IPS-18c (cell line): ENCODE data around the gene LRP3.
"Not testable (repeated sequence)": the region's sequence is repeated elsewhere in the genome, so short reads cannot be mapped to it uniquely, and the experiment has no call there.

Experiments used
- H3K4me3 ChIP-seq: 2 replicates; pipeline ENCODE4 v1.7.0; 2013; ENCODE audit warnings: low read depth, mild to moderate bottlenecking, low read length, moderate library complexity; ENCODE audit not compliant: insufficient read depth
- H3K9me3 ChIP-seq: one replicate; pipeline ENCODE4 v1.6.1; 2013; ENCODE audit warnings: mild to moderate bottlenecking, low read length, moderate library complexity; ENCODE audit not compliant: control insufficient read depth, insufficient read depth

The LRP3 gene

DNA sequence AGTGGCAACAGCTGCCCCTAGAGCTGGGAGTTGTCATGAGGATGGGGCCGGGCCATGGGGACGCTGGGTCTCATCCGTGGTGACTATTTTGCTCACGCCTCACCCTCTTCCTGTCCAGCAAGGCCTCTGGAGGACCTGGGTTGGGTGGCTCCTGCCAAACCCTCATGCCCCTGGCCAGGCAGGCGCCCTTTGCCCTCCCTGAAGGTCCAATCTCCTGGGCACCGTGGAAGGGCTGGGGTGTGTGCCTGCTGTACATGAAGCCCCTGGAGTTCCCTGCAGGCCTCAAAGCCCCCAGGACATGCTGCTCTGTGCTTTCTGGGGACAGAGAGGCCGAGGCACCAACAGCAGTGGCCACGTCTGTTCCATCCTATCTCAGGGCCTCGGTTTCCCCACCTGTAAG is 13.8 kb downstream of the LRP3 start:
- no peaks in the 10 kb centered on the region for H3K9me3 ChIP-seq
- H3K4me3 ChIP-seq: no peak overlapping the region

DNA sequence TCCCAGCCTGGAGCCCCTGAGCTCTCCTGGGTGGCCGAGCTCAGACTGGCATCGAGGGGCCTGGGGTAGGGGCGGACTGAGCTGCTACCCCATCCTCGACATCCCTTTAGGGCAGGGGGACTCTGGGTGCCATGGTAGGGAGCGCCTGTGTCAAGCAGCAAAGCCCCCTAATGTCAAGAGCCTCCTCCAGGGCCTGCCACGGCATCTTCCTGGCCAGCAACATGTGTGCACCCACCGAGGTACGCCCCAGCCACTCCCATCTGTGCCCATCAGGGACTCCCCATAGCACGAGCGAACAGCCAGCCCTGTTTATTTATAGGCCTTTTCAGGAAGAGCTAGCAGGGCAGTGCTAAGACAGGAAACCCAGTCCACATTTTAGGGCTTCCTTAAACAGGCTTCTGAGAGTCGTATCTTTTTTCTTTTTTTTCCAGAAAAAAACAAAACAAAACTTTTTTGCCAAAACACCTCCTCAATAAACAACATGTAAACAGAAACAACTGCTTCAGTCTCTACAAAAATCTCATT is 14.3 kb downstream of the LRP3 start:
- Histone ChIP-seq H3K9me3 (no peaks in the 10 kb centered on the region), H3K4me3 (no peak overlapping the region)

DNA sequence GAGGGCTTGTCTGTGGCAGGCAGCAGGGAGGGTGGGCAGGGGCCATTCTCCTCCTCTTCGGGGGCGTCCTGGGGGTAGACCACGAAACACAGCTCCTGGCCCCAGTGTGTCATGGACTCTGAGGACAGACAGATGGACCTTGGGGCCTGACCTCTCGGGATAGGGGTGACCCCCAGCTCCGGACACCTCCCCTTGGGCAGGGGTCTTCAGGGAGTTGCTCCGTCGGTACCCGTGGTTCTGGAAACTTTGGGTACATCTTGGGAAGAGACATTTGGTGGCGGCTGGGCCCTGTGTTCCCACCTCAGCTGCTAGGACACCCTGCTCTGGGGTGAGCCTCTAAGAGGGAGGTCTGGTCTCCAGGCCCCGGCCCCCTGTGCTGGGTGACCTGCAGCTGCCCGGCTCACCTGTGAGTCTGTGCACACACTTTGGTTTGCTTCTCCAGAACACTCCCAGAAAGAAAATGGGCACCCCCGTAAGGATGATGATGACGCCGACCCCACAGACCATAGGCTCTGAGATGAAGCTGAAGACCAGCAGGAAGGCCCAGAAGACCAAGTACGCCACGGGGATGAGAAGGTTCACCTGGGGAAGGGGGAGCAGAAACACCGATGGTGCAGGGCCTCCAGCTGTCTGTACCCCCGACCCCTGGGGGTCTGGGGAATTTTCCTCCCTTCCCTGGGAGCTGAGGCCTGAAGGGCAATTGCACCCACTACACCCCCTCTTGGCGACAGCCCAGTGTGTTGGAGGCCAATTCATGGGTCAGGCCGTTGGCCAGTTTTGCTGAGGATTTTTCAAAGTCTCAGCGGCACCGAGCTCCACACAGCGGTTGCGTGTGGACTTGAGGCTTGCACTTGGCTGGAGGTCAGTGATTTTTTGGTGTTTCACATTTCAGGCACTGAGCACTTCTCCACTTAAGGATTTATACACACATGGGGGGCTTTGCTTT is 15.0 kb downstream of the LRP3 start:
- Histone ChIP-seq H3K4me3 (no peak overlapping the region), H3K9me3 (no peaks in the 10 kb centered on the region)

DNA sequence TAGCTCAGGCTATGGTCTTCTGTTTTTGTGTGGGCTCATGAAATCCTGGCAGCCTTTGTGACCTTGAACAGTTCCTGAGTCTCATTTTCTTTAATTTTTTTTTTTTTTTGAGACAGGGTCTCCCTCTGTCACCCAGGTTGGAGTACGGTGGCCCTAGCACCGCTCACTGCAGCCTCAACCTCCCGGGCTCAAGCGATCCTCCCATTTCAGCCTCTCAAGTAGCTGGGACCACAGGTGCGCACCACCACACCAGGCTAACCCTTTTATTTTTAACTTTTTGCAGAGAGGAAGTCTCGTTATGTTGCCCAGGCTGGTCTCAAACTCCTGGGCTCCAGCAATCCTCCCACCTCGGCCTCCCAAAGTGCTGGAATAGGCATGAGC is 15.7 kb downstream of the LRP3 start:
- not testable (repeated sequence) for H3K9me3 ChIP-seq, H3K4me3 ChIP-seq

DNA sequence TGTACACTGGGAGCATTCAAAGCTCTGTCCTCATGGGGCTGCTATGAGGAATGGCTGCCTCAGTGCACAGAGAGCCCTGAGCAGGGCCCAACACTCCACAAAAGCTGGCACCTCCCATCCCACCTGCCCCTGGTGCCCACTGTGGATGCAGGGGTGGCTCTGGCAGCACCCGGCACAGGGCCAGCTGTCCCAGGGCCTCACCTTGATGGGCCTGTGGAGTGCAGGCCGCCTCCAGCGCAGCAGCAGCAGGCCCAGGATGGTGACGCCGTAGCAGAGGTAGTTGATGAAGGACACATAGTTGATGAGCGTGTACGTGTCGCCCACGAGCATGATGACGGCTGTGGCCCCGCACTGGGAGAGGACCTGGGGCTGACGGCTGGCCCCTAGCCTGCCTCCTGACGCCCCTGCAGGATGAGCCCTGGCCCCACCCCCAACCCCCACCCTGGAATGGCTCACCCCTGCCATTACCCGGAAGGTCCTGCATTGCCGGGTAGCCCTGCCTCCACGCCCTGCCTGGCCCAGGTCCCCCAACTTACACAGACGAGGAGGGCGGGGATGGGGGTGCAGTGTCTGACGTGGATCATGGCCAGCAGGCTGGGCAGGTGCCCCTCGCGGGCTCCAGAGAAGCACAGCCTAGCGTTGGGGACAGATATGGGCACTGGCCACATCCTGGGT is 16.3 kb downstream of the LRP3 start:
- H3K4me3 ChIP-seq: no peak overlapping the region
- no peaks in the 10 kb centered on the region for H3K9me3 ChIP-seq

DNA sequence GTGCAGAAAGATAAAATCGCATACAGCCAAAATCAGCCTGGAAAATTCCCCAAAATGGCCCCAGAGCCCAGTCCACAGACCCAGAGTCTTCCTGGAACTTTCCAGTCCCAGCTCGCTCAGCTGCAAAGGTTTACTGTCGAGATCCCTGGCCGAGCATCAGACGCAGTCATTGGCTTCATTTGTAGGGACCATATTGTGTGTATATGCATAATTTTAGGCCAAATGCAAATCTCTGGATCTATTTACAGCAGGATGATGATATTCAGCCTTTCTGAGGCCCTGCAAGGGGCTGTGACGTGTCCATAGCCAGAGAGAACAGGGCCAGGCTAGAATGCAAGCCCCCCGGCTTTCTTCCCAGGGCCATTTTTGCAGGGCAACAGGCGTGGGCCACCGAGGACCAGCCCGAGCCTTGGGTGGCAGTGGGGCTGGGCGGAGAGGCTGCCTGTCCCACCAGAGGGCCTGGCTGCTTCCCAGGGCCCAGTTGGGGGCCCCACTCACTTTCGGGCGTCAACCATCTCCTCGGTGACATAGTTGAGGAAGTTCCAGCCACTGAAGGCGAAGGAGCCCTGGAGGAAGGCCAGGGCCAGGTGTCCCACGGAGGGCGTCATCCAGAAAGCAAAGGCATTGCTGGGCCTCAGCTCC is 17.8 kb downstream of the LRP3 start:
- Histone ChIP-seq H3K4me3 (no peak overlapping the region), H3K9me3 (no peaks in the 10 kb centered on the region)

DNA sequence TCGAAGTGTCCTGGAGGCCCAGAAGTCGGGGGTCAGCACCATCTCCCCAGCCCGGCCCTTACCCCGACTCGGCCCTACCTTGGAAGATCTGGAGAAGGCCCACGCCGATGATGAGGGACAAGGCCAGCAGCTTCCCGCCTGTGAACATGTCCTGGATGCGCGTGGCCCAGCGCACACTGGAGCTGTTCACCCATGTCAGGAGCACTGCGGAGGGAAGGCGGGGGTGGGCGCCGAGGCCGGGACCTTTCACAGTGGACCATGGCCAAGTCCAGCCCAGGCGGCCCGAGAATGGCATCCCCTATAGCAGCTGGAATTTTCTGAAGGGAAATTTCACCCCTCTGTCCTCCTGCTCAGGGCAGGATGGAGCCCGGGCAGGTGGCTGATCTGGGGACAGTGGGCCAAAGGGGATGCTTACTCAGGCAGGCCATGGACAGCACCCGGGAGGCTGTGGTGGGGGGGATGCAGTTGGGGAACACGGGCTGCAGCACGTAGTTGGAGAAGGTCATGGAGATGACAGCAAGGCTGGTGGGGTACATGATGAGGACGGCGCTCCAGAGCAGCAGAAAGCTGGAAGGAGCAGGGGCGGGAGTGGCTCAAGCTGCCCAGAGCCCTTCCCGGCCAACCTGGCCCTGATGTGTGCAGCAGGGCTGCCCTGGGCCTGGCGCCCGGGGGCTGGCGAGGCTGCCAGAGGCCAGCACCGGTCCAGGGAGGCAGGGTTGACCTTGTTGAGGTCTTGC is 18.5 kb downstream of the LRP3 start:
- Histone ChIP-seq H3K4me3 (no peak overlapping the region), H3K9me3 (no peaks in the 10 kb centered on the region)

DNA sequence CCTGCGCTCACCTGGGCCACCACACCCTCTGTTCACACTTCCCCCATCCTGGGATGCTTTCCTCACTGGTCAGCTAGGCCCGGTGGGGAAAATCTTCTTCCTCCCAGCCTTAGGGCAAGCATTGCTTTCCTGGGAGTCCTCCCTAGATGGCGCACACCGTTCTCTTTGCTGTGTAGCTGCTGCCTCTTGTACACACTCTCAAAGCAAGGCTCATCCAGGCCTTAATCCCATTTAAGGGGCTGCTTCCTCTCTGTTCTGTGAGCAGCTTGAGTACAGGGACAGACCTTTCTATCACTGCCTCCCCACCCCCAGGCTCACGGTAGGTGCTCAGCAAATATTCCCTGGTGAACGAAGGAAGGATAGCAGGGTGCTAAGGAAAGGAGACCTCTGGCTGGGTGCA is 20.5 kb downstream of the LRP3 start:
- H3K4me3 ChIP-seq: no peak overlapping the region
- H3K9me3 ChIP-seq: no peaks in the 10 kb centered on the region

DNA sequence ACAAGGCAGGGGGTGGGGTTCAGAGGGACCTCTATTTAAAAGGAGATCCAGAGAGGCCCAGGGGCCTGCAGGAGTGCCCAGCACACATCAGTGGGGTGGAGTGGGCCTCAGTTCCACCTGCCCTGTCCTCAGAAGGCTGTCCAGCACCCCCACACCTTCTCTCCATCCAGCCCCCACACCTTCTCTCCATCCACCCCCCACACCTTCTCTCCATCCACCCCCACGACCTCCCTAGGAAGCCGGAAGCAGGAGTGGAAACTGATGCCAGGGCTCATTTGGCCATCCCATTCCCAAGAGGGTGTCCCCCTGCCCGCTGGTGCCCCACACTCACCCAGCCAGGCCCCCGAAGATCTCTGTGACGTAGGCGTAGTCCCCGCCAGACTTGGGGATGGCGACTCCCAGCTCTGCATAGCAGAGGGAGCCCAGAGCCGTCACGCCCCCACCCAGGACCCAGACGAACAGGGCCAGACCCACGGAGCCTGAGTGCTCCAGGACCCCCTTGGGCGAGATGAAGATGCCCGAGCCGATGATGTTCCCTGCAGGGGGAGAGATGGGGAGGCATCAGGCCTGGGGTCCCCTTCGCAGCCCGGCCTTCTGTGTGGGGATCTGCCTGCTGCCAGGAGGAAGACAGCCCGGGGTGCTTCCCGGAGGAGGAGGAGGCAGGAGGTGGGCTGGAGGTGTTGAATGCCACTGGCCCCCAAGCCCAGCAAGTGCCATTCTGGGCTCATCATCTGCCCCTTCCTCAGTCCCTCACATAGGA is 21.5 kb downstream of the LRP3 start:
- H3K9me3 ChIP-seq: no peaks in the 10 kb centered on the region
- H3K4me3 ChIP-seq: no peak overlapping the region

DNA sequence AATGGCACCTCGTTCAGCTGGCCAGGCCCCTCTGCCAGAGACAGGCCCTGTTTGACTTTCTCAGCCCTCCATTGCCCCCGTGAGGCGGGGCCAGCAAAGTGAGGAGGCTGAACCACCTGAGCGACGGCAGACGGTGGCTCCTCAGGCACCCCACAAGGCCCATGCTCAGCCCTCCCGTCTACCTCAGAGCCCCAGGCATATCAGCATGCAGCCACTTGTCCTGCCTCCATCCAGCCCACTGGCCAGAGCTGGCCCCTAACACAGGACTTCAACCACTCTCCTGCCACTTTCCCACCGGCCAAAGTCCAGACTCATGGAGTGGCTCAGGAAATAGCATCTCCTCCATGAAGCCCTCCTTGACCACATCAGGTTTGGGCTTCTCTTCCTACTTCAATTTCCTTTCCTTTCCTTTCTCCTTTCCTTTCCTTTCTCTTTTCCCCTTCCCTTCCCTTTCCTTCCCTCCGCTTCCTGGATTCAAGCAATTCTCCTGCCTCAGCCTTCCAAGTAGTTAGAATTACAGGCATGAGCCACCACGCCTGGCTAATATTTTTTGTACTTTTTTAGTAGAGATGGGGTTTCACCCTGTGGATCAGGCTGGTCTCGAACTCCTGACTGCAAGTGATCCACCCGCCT is 22.2 kb downstream of the LRP3 start:
- no peaks in the 10 kb centered on the region for H3K9me3 ChIP-seq
- H3K4me3 ChIP-seq: no peak overlapping the region

DNA sequence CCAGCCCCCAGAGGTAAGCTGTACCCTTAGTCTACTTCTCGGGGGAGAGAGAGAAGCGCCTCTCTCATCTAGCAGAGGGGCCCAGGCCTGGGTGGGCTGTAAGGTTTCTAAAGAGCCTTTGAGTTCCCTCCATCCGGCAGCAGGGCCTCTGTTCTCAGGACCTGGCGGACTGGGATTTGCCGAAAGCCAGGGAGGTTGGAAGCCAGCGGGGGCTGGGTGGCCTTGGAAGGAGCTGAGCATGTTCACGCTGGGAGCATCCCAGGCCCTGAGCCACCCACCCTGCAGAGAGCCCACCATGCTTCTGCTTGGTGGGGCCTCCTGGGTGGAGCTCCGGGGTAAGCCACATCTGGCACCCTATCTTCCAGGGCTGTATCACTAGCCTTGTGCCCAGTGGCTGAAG is 23.8 kb downstream of the LRP3 start:
- H3K4me3 ChIP-seq: no peak overlapping the region
- H3K9me3 ChIP-seq: no peaks in the 10 kb centered on the region

DNA sequence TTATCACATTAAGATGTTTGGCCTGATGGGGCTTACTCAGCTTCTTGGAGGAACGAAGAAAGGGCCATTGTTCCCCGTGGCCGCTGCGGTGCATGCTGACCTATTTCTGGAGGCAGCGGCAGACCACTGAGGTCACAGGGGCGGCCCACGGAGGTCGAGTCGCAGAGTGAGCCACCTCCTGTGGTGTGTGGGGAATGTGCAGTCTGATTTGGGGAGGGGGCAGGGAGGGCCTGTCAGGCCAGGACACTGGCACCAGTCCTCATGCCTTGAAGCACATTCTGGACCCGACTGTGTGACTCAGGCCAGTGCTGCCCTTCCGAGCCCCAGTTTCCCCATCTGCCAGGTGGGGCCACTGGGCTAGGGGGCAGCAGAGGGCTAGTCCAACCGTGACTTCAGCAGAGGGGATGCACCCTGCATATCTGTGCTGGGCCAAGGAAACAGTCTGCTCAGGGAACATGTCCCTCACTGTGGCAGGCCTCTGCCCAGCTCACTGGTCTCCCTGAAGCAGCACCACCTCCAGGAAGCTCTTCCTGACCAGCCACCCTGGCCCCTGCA is 25.2 kb downstream of the LRP3 start:
- Histone ChIP-seq H3K4me3 (no peak overlapping the region), H3K9me3 (no peaks in the 10 kb centered on the region)

DNA sequence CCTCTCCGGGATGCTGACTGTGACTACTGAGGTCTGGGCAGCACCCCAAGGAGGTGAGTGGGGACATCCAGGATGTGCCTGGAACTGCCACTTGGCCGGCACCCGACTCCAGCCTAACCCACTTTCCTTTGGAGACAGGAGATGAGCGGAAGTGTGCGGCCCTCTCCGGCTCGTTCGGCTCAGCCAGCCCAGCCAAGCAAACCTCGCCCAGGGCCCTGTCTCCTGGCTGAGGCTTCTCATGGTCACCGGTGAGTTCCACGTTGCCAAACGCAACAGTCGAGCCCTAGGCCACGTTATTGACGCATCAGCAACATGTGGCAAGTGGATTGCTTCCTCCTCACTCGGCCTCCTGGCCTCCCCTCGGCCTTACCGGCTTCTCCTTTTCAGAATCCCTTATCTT is 26.0 kb downstream of the LRP3 start:
- H3K4me3 ChIP-seq: no peak overlapping the region

DNA sequence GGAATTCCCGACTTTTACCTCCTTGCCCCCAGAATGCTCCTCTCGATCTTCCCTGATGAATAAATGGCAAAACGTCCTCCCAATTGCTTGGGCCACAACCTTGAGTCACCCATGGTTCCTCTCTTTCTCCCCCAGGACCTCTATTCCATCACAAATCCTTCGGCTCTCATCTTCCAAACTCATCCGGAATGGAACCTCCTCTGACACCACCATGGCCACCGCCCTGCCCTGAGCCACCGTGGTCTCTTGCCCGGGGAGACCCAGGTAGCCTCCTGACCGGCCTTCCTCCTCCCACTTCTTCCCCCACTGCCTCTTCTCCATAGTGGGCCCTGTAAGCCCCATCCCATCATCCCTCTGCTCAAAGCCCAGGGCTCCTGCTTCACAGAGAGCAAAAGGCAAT is 26.6 kb downstream of the LRP3 start:
- no peak overlapping the region for H3K4me3 ChIP-seq
- H3K9me3 ChIP-seq: no peaks in the 10 kb centered on the region

More for the DNA sequence above, 26.0 kb downstream of the LRP3 start:
- no peaks in the 10 kb centered on the region for H3K9me3 ChIP-seq

DNA sequence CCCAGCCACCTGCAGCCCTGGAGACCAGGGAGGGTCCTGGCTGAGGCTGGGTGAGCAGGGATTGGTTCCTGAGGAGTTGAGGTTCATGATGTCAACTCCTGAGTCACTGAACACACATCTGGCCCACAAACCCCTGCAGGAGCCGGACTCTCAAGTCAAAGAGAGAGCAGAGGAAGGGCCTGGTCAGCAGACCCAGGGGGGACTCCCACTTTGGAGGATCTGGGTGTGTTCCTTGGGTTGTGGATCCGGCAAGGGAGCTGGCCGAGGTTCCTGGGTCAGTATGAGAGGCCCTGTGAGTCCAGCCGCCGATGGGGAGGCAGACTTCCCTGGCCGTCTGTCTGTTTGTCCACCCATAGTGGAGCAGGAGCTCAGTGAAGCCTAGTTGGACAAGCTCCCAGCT is 27.5 kb downstream of the LRP3 start:
- H3K9me3 ChIP-seq: no peaks in the 10 kb centered on the region
- no peak overlapping the region for H3K4me3 ChIP-seq

DNA sequence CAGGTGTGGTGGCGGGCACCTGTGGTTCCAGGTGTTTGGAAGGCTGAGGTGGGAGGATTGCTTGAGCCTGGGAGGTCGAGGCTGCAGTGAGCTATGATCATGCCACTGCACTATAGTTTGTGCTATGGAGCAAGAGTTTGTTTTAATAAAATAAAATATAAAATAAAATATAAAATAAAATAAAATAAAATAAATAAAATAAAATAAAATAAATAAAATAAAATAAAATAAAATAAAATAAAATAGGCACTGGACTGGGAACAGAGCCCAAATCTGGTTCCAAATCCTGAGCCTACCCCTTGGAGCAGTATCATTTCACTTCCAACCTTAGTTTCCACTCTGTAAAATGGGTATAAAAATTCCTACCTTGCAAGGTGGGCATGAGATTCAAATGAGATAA is 28.1 kb downstream of the LRP3 start:
- not testable (repeated sequence) for H3K4me3 ChIP-seq, H3K9me3 ChIP-seq
